Skeletal muscle satellite cell (primary cell): Measurements from ENCODE around the gene FRMPD2.
"Not testable (repeated sequence)": the region's sequence is repeated elsewhere in the genome, so short reads cannot be mapped to it uniquely, and the experiment has no call there.

Experiments used
- H3K27me3 ChIP-seq: 2 replicates; pipeline ENCODE4 v1.7.0; 2013; ENCODE audit warnings: low read length; ENCODE audit not compliant: control insufficient read depth, insufficient read depth
- H3K36me3 ChIP-seq: 2 replicates; pipeline ENCODE4 v1.7.0; 2013; ENCODE audit warnings: mild to moderate bottlenecking, control low read depth, low read length; ENCODE audit not compliant: insufficient read depth
- H3K4me1 ChIP-seq: 2 replicates; pipeline ENCODE4 v1.7.0; 2013; ENCODE audit warnings: low read length; ENCODE audit not compliant: control insufficient read depth, insufficient read depth
- H3K4me2 ChIP-seq: 2 replicates; pipeline ENCODE4 v1.7.0; 2013; ENCODE audit warnings: mild to moderate bottlenecking, low read length
- H3K4me3 ChIP-seq: 2 replicates; pipeline ENCODE4 v1.7.0; 2013; ENCODE audit warnings: low read length
- H3K9ac ChIP-seq: 2 replicates; pipeline ENCODE4 v1.7.0; 2013; ENCODE audit warnings: mild to moderate bottlenecking, low read depth, low read length, moderate library complexity
- H3K9me3 ChIP-seq: replicated peaks from 2 replicates; pipeline ENCODE4 v1.7.0; 2013; ENCODE audit warnings: mild to moderate bottlenecking, control low read depth, low read length

Gene FRMPD2

GRCh38 chr10:48287417-48288391, 13.2 kb upstream of the FRMPD2 start:
- peaks cover 71% of the 10 kb centered on the region for H3K27me3 ChIP-seq
- H3K4me3 ChIP-seq, result no peak overlapping the region
- peaks cover 5% of the 10 kb centered on the region for H3K9me3 ChIP-seq
- no peaks in the 10 kb centered on the region for H3K36me3 ChIP-seq
- H3K4me1 ChIP-seq, result no peaks in the 10 kb centered on the region
- H3K4me2 ChIP-seq, result no peak overlapping the region
- H3K9ac ChIP-seq, result no peak overlapping the region

DNA sequence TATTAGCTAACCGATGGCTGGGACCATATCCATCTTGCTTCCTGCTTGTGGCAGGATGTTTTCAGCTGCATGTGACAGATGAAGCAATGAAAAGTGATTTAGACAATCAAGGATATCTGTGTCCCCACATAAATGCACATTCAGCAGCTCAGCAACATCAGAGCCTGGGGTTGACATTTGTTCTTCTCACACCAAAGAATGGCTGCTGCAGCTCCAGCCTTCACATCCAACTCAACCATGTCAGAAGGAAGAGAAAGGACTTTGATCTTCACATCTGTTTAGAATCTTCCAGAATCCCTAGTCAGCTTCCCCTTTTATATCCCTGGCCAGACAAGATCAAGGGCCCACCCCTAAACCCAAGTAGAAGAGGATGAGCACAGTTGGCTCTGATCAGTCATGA, 11.9 kb upstream of the FRMPD2 start:
- Histone ChIP-seq H3K27me3 (peaks cover 60% of the 10 kb centered on the region), H3K4me1 (no peaks in the 10 kb centered on the region), H3K9me3 (peaks cover 5% of the 10 kb centered on the region), H3K4me2 (no peak overlapping the region), H3K36me3 (no peaks in the 10 kb centered on the region), H3K9ac (no peak overlapping the region), H3K4me3 (no peak overlapping the region)

GRCh38 chr10:48285710-48286109, 11.2 kb upstream of the FRMPD2 start:
- Histone ChIP-seq H3K4me2 (no peak overlapping the region), H3K9me3 (peaks cover 5% of the 10 kb centered on the region), H3K4me1 (no peaks in the 10 kb centered on the region), H3K36me3 (no peaks in the 10 kb centered on the region), H3K4me3 (no peak overlapping the region), H3K9ac (no peak overlapping the region), H3K27me3 (peaks cover 53% of the 10 kb centered on the region)

DNA sequence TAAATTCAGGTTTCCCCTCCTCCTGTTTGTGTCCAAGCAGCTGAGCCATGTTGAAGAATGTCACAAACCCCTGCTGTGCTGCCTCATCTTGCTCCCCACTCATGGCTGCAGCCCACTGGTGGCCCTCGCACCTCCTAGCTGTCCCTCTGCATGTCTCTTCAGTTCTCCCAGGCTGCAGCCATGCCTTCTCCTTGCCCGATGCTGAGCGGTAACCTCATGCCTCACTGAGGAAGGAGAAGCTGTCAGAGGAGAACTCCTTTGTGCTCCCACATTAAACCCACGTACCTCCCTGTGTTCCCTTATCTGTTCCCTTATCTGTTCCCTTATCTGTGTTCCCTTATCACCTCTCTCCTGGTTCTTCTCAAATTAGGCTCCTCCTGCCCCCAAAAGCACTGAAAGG, 10.3 kb upstream of the FRMPD2 start:
- no peaks in the 10 kb centered on the region for H3K36me3 ChIP-seq
- no peak overlapping the region for H3K4me3 ChIP-seq
- H3K9me3 ChIP-seq, result peaks cover 5% of the 10 kb centered on the region
- H3K4me2 ChIP-seq, result no peak overlapping the region
- H3K9ac ChIP-seq, result no peak overlapping the region
- no peaks in the 10 kb centered on the region for H3K4me1 ChIP-seq
- peaks cover 48% of the 10 kb centered on the region for H3K27me3 ChIP-seq

DNA sequence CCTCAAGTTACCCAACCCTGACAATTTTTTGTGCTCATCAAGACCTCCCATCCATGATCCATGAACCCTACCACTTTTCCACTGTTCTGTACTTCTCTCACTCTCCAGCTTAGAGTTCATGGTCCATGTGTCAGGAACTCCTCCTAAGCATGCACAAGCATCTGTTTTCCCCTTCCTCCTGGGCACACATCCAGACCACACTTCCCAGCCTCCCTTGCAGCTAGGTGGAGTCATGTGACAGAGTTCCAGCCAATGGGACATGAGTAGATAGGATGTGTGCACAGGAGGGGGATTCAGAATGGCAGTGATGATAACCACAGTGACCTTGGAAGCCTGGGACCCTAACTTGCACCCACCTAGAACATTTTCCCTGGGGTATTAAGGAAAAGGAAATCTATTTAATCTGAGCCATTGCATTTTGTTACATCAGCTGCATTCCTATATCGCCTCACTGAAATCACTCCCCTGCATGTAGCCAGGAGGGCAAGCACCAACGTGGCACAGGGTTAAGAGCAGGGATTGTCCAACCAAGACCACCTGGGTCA, 9.6 kb upstream of the FRMPD2 start:
- no peak overlapping the region for H3K4me2 ChIP-seq
- H3K36me3 ChIP-seq, result no peaks in the 10 kb centered on the region
- H3K4me1 ChIP-seq, result no peaks in the 10 kb centered on the region
- peaks cover 5% of the 10 kb centered on the region for H3K9me3 ChIP-seq
- H3K9ac ChIP-seq, result no peak overlapping the region
- no peak overlapping the region for H3K4me3 ChIP-seq
- H3K27me3 ChIP-seq, result peaks cover 50% of the 10 kb centered on the region

DNA sequence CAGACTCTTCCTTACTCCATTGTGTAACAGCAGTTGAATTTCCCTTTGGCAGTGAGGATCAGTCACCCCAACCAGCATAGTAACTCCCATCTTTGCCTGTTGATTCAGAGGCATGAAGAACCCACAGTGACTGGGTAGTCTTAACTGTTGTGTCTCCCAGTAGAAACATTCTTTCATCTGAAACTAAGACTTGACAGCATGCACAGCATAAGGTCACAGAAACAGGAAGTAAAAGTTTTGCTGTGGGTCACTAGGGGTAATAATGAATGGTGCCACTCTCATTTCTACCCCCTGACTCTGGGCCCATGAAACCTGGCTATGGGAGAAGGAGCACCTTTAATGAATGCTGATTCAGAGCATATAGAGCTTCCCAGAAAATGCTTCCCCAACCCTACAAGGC, 8.3 kb upstream of the FRMPD2 start:
- no peaks in the 10 kb centered on the region for H3K36me3 ChIP-seq
- H3K9ac ChIP-seq, result no peak overlapping the region
- H3K27me3 ChIP-seq, result peaks cover 49% of the 10 kb centered on the region
- no peak overlapping the region for H3K4me2 ChIP-seq
- H3K9me3 ChIP-seq, result peaks cover 5% of the 10 kb centered on the region
- H3K4me1 ChIP-seq, result no peaks in the 10 kb centered on the region
- no peak overlapping the region for H3K4me3 ChIP-seq

- H3K4me2 ChIP-seq, H3K4me1 ChIP-seq, H3K4me3 ChIP-seq, H3K9me3 ChIP-seq, H3K9ac ChIP-seq, H3K36me3 ChIP-seq: not testable (repeated sequence)
- H3K27me3 ChIP-seq, result peaks cover 37% of the 10 kb centered on the region
Measured at GRCh38 chr10:48281697-48282096, 7.2 kb upstream of the FRMPD2 start.

GRCh38 chr10:48279081-48279751, 4.7 kb upstream of the FRMPD2 start:
- no peak overlapping the region for H3K9ac ChIP-seq
- no peaks in the 10 kb centered on the region for H3K4me1 ChIP-seq
- H3K9me3 ChIP-seq, result peaks cover 5% of the 10 kb centered on the region
- H3K36me3 ChIP-seq, result no peaks in the 10 kb centered on the region
- no peak overlapping the region for H3K4me3 ChIP-seq
- H3K27me3 ChIP-seq, result peaks cover 28% of the 10 kb centered on the region
- no peak overlapping the region for H3K4me2 ChIP-seq

GRCh38 chr10:48277093-48277492, 2.6 kb upstream of the FRMPD2 start:
- no peaks in the 10 kb centered on the region for H3K4me1 ChIP-seq
- H3K36me3 ChIP-seq, result no peaks in the 10 kb centered on the region
- no peak overlapping the region for H3K9ac ChIP-seq
- H3K27me3 ChIP-seq, result peaks cover 32% of the 10 kb centered on the region
- no peak overlapping the region for H3K4me3 ChIP-seq
- H3K4me2 ChIP-seq, result no peak overlapping the region
- H3K9me3 ChIP-seq, result no peaks in the 10 kb centered on the region

DNA sequence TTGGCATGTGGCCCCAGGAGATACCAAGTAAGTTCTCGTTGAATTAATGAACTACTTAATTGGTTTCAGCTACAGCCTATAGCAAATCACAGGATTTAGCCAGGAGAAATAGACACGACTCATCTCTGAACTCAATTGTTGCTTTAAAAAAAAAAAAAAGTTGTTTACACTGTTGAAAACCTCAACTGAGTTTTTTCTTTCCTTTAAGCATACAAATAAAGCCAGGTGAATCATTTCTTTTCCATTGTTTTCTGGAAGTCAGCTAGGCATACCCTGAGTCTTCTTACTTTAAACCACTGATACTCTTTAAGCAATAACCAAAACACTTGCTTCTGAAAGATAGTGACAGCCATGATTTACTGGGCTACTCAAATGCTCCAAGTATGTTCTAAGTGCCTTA, 755 bp downstream of the FRMPD2 start:
- Histone ChIP-seq H3K4me1 (no peaks in the 10 kb centered on the region), H3K9me3 (no peaks in the 10 kb centered on the region), H3K27me3 (peaks cover 53% of the 10 kb centered on the region), H3K9ac (no peak overlapping the region), H3K4me3 (no peak overlapping the region), H3K4me2 (no peak overlapping the region), H3K36me3 (no peaks in the 10 kb centered on the region)

DNA sequence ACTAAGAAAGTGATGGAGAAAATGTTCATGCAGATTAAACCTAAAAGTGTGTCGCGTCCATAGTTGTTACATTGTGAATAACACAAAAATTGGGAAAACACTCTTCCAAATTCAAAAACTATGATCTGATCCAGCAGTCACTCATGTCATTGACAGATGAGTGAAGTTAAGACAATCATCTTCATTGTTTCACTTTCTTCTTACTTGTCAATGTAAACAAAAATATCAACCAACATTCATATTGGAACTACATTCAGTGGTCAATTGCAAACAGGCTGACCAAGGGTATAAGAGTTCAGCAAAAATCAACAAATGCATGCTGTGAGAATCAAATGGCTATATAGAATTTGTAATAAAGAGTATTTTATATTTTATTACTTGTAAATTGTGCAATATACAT, 1.8 kb downstream of the FRMPD2 start:
- Histone ChIP-seq H3K9ac (no peak overlapping the region), H3K4me1 (no peaks in the 10 kb centered on the region), H3K9me3 (no peaks in the 10 kb centered on the region), H3K4me2 (no peak overlapping the region), H3K36me3 (no peaks in the 10 kb centered on the region), H3K27me3 (peaks cover 63% of the 10 kb centered on the region), H3K4me3 (no peak overlapping the region)
